HepG2 (cell line): ENCODE results near the gene JMJD8. TPM values are rescaled to one million over a fixed set of nuclear protein-coding genes. Genes with fewer than 3 reads are reported as not detected.

Experiments
- CBX5 ChIP-seq: sonication (generic); formaldehyde crosslinking; IDR thresholded peaks from 2 replicates; pipeline ENCODE4 v1.4.0; 2020; ENCODE audit warnings: missing genetic modification reagents, borderline replicate concordance
- DDIT3 ChIP-seq: sonication (generic); formaldehyde crosslinking; IDR thresholded peaks from 2 replicates; pipeline ENCODE4 v1.4.0; 2020; ENCODE audit warnings: mild to moderate bottlenecking, missing genetic modification reagents
- GPBP1L1 ChIP-seq: sonication (generic); formaldehyde crosslinking; IDR thresholded peaks from 2 replicates; pipeline ENCODE4 v1.5.0; 2020; ENCODE audit warnings: mild to moderate bottlenecking, missing genetic modification reagents
- KMT2B ChIP-seq: IDR thresholded peaks from 2 replicates; pipeline ENCODE4 v1.6.1; 2016; ENCODE audit warnings: missing genetic modification reagents, missing compliant biosample characterization
- MAFG ChIP-seq: sonication (generic); formaldehyde crosslinking; IDR thresholded peaks from 2 replicates; pipeline ENCODE4 v1.5.1; 2020; ENCODE audit warnings: mild to moderate bottlenecking, missing genetic modification reagents
- RERE ChIP-seq: IDR thresholded peaks from 2 replicates; pipeline ENCODE4 v1.6.1; 2016; ENCODE audit warnings: low read depth, missing genetic modification reagents, missing compliant biosample characterization
- REST ChIP-seq, 2 experiments: IDR thresholded peaks; 2 replicates each; pipeline ENCODE4 v1.6.1; 2011 to 2012; ENCODE audit warnings: low read length in 2 of 2, borderline replicate concordance in 1 of 2, low read depth in 1 of 2, mild to moderate bottlenecking in 1 of 2, moderate library complexity in 1 of 2
- RFXAP ChIP-seq: sonication (generic); formaldehyde crosslinking; IDR thresholded peaks from 2 replicates; pipeline ENCODE4 v1.4.0; 2020; ENCODE audit warnings: missing genetic modification reagents, borderline replicate concordance
- SP1 ChIP-seq, 2 experiments: fragments of 450-650 bp in 1 of 2; sonication (generic) in 1 of 2; formaldehyde crosslinking in 1 of 2; IDR thresholded peaks; 2 replicates each; pipeline versions ENCODE4 v1.4.0 to v1.6.1; 2016 to 2020; ENCODE audit warnings: missing genetic modification reagents in 1 of 2
- THAP7 ChIP-seq: sonication (generic); formaldehyde crosslinking; IDR thresholded peaks from 2 replicates; pipeline ENCODE4 v1.8.1; 2023; ENCODE audit warnings: mild to moderate bottlenecking, missing genetic modification reagents
- ZNF33B ChIP-seq: sonication (generic); formaldehyde crosslinking; IDR thresholded peaks from 2 replicates; pipeline ENCODE4 v1.5.1; 2020; ENCODE audit warnings: mild to moderate bottlenecking, missing genetic modification reagents
- ZNF563 ChIP-seq: sonication (generic); formaldehyde crosslinking; IDR thresholded peaks from 2 replicates; pipeline ENCODE4 v1.8.0; 2022; ENCODE audit warnings: mild to moderate bottlenecking, moderate library complexity, missing genetic modification reagents
- ZNF597 ChIP-seq: sonication (generic); formaldehyde crosslinking; IDR thresholded peaks from 2 replicates; pipeline ENCODE4 v1.5.0; 2020; ENCODE audit warnings: missing genetic modification reagents
- ZSCAN12 ChIP-seq: sonication (generic); formaldehyde crosslinking; IDR thresholded peaks from 2 replicates; pipeline ENCODE4 v1.9.0; 2021; ENCODE audit warnings: mild to moderate bottlenecking, missing genetic modification reagents
- ZSCAN22 ChIP-seq: sonication (generic); formaldehyde crosslinking; IDR thresholded peaks from 2 replicates; pipeline ENCODE4 v1.4.0; 2020; ENCODE audit warnings: mild to moderate bottlenecking, missing genetic modification reagents
- polyA plus RNA-seq, 8 experiments: library from polyadenylated mRNA; depleted of rRNA in 3 of 8; stranded (reverse) in 7 of 8; unstranded in 1 of 8; fragments of >200 nt; fragmentation: Illumina TruSeq in 4 of 8; extraction: Trizol in 4 of 8; gene quantifications; 2 replicates each; pipeline versions ENCODE4 v1.2.1 to v1.2.3, GENCODE V29; 2011 to 2016; ENCODE audit warnings: low read depth in 4 of 8, missing spikeins in 1 of 8, mixed read lengths in 1 of 8; ENCODE audit not compliant: insufficient read depth in 1 of 8
- total RNA-seq, 5 experiments: library from RNA; depleted of rRNA; stranded (reverse); fragments of >200 nt; fragmentation: Illumina TruSeq; extraction: Trizol; gene quantifications; 2 replicates each; pipeline ENCODE4 v1.2.3, GENCODE V29; 2016; ENCODE audit warnings: low read depth in 1 of 5

JMJD8 gene
- total and polyA plus RNA-seq, 2 of the 13 experiments (the other 11 are each of a cell fraction or from before 2014, with no cell fraction given) = 2.6 to 11.8 TPM

GRCh38 chr16:645852-646678 is 38.1 kb downstream of the JMJD8 start (continued):
- TF ChIP-seq RERE (no peak), ZNF563 (CRISPR knock-in tag) (no peak), GPBP1L1 (CRISPR knock-in tag) (no peak), KMT2B (peak; percentile 29; the same call in 1 of the 2 replicates), REST (IDR thresholded peaks at IDR 0.05; ENCODE audit: borderline replicate concordance in 1 of 2, low read depth in 1 of 2, low read length in 2 of 2) (no peak), DDIT3 (no peak), ZNF597 (CRISPR knock-in tag) (no peak), RFXAP (CRISPR knock-in tag) (no peak), SP1 (IDR thresholded peaks at IDR 0.05) (no peak), SP1 (CRISPR knock-in tag; IDR thresholded peaks at IDR 0.05) (no peak), THAP7 (CRISPR knock-in tag) (no peak), ZSCAN12 (CRISPR knock-in tag) (no peak), ZSCAN22 (CRISPR knock-in tag) (no peak), CBX5 (CRISPR knock-in tag) (no peak; the same call in 1 of the 2 replicates), MAFG (no peak), ZNF33B (CRISPR knock-in tag) (no peak)
